Endothelial cell of umbilical vein (primary cell): ENCODE results near the gene GRM4. TPM values are rescaled to one million over a fixed set of nuclear protein-coding genes. Genes with fewer than 3 reads are reported as not detected.
A peak's percentile ranks its signal among the peaks of the same experiment; 100 is the strongest.

Experiments
- BruUV-seq: library from RNA; stranded (reverse); fragments of 400-500 nt; replicated peaks from 2 replicates; lab custom pipeline; 2021; lab: Mats Ljungman, UMichigan
- CTCF ChIA-PET: fragments of 300-600, 350-600 bp; sonication (Branson Sonifier 250); formaldehyde crosslinking; loops from one replicate; lab custom pipeline; 2021; ENCODE audit warnings: antibody characterized with exemption, inconsistent platforms; lab: Charles Lee
- POLR2A ChIA-PET: fragments of 300-600, 350-600 bp; sonication (Branson Sonifier 250); formaldehyde crosslinking; loops from one replicate; lab custom pipeline; 2021; ENCODE audit warnings: antibody characterized with exemption, inconsistent platforms; lab: Charles Lee
- DNase-seq: peaks from one replicate; pipeline ENCODE4 v3.0.0-alpha.2; 2011; ENCODE audit warnings: low read depth, low spot score
- FAIRE-seq: peaks from 2 replicates; lab custom pipeline; 2011; peaks lifted over from hg19 to GRCh38; lab: Jason Lieb, UNC
- H2AFZ ChIP-seq: 2 replicates; pipeline ENCODE4 v1.6.0; 2012; ENCODE audit warnings: low read depth, low read length, control low read depth, inconsistent platforms
- H3K27ac ChIP-seq: 2 replicates; pipeline ENCODE4 v1.5.1; 2011; ENCODE audit warnings: low read depth, mild to moderate bottlenecking, control low read depth, low read length, moderate library complexity; ENCODE audit not compliant: insufficient read depth
- H3K27me3 ChIP-seq, 2 experiments: 2 replicates each; pipeline versions ENCODE4 v1.6.0 to v1.6.1; 2011; ENCODE audit warnings: low read length in 2 of 2, mixed read lengths in 1 of 2; ENCODE audit not compliant: control insufficient read depth in 2 of 2, insufficient read depth in 2 of 2
- H3K36me3 ChIP-seq, 2 experiments: 2 replicates in 1 of 2; 3 replicates in 1 of 2; pipeline ENCODE4 v1.5.1; 2011; ENCODE audit warnings: low read length in 2 of 2, mild to moderate bottlenecking in 1 of 2, moderate library complexity in 1 of 2; ENCODE audit not compliant: control insufficient read depth in 2 of 2, insufficient read depth in 2 of 2; ENCODE audit errors: extremely low read depth in 1 of 2
- H3K4me1 ChIP-seq: 3 replicates; pipeline ENCODE4 v1.5.1; 2011; ENCODE audit warnings: mild to moderate bottlenecking, low read length; ENCODE audit not compliant: control insufficient read depth, insufficient read depth; ENCODE audit errors: extremely low read depth
- H3K4me2 ChIP-seq: 2 replicates; pipeline ENCODE4 v1.6.1; 2011; ENCODE audit warnings: low read length, control low read depth, mixed read lengths; ENCODE audit not compliant: insufficient read depth
- H3K4me3 ChIP-seq, 3 experiments: fragments of 200-600 bp in 1 of 3; sonication (generic), shearing (Covaris generic) in 1 of 3; replicated peaks in 1 of 3; 2 replicates each; pipeline ENCODE4 v1.5.1; 2011 to 2016; ENCODE audit warnings: control low read depth in 3 of 3, low read length in 3 of 3, mild to moderate bottlenecking in 2 of 3, inconsistent platforms in 1 of 3, low read depth in 1 of 3, moderate library complexity in 1 of 3; ENCODE audit not compliant: insufficient read depth in 1 of 3
- H3K79me2 ChIP-seq: 2 replicates; pipeline ENCODE4 v1.6.0; 2012; ENCODE audit warnings: low read length, inconsistent platforms; ENCODE audit not compliant: control insufficient read depth, insufficient read depth
- H3K9ac ChIP-seq: replicated peaks from 2 replicates; pipeline ENCODE3; 2011; ENCODE audit warnings: low read length, control low read depth; ENCODE audit not compliant: insufficient read depth; ENCODE audit errors: extremely low read depth
- H3K9me1 ChIP-seq: replicated peaks from 3 replicates; pipeline ENCODE4 v1.6.0; 2011; ENCODE audit warnings: mild to moderate bottlenecking, low read length; ENCODE audit not compliant: control insufficient read depth, insufficient read depth; ENCODE audit errors: extremely low read depth
- H3K9me3 ChIP-seq: replicated peaks from 2 replicates; pipeline ENCODE4 v1.5.1; 2012; ENCODE audit warnings: low read length, inconsistent platforms; ENCODE audit not compliant: control insufficient read depth, insufficient read depth
- H4K20me1 ChIP-seq: replicated peaks from 2 replicates; pipeline ENCODE3; 2011; ENCODE audit warnings: mild to moderate bottlenecking, low read length; ENCODE audit not compliant: control insufficient read depth, insufficient read depth; ENCODE audit errors: extremely low read depth
- CTCF ChIP-seq, 2 donors: IDR thresholded peaks; 1 replicate in 1 of 2; 2 replicates in 1 of 2; pipeline ENCODE4 v1.5.1; 2011; ENCODE audit warnings: low read length in 2 of 2, mild to moderate bottlenecking in 2 of 2, moderate library complexity in 2 of 2, control low read depth in 1 of 2, inconsistent platforms in 1 of 2, low read depth in 1 of 2; ENCODE audit not compliant: insufficient read depth in 1 of 2; ENCODE audit errors: extremely low read depth in 1 of 2
- FOS ChIP-seq: IDR thresholded peaks from 2 replicates; pipeline ENCODE4 v1.6.1; 2011; ENCODE audit warnings: mild to moderate bottlenecking, low read length, moderate library complexity, borderline replicate concordance; ENCODE audit not compliant: insufficient read depth
- MAX ChIP-seq: IDR thresholded peaks from 2 replicates; pipeline ENCODE4 v1.6.1; 2011; ENCODE audit not compliant: insufficient read depth, insufficient read length
- POLR2A ChIP-seq: IDR thresholded peaks from 2 replicates; pipeline ENCODE4 v1.6.1; 2012; ENCODE audit warnings: low read depth, mild to moderate bottlenecking, control low read depth, low read length
- dilution Hi-C: fragments of 300-500 bp; cut with MboI; formaldehyde crosslinking; loops from one replicate; pipeline ENCODE4 v1.15.0; 2019; ENCODE audit warnings: low sequenced_read_pairs; ENCODE audit not compliant: extremely low pct_ligation_motif_present
- intact Hi-C: fragments of 100-400 bp; cut with micrococcal nuclease; formaldehyde crosslinking; loops from one replicate; pipeline ENCODE4 v1.10.0; 2022
- polyA plus RNA-seq, 4 experiments: library from polyadenylated mRNA; depleted of rRNA in 3 of 4; stranded (reverse) in 3 of 4; unstranded in 1 of 4; fragments of >200 nt; gene quantifications; 2 replicates each; pipeline versions ENCODE4 v1.2.1 to v1.2.3, GENCODE V29; 2011 to 2012; ENCODE audit warnings: missing spikeins in 1 of 4
- total RNA-seq: library from RNA; stranded (reverse); gene quantifications from 2 replicates; pipeline ENCODE4 v1.2.3, GENCODE V29; 2021

The GRM4 gene
- total and polyA plus RNA-seq, 2 donors (not counting 3 experiments of a cell fraction or from before 2014, with no cell fraction given), result 0.03 TPM; not detected in 1

GRCh38 chr6:34055223-34055933 lies 90.5 kb downstream of the GRM4 start:
- H3K27me3 ChIP-seq, result peaks cover 0 to 1% of the 10 kb centered on the region in 2 experiments
- dilution Hi-C loops (no loop called here), intact Hi-C loops (loop anchor here (1.0 kb wide), 2 partner anchors 99 to 284 kb away; no protein-coding TSS in a partner anchor)
- no TSS peak for BruUV-seq
- no peaks in the 10 kb centered on the region for H4K20me1 ChIP-seq
- no peaks in the 10 kb centered on the region for H3K9me3 ChIP-seq
- ChIA-PET CTCF (interaction anchor here (0.6 to 4.4 kb wide), 60 partner anchors 8 to 554 kb away, joined by 3 to 245 read pairs (median 4); partner anchors contain the start of genes GRM4, IP6K3 and UQCC2), POLR2A (no interaction called here)
- H2AFZ ChIP-seq, result no peak overlapping the region
- no peaks in the 10 kb centered on the region for H3K36me3 ChIP-seq
- no peak overlapping the region for H3K9ac ChIP-seq
- H3K4me2 ChIP-seq, result no peak overlapping the region
- no peaks in the 10 kb centered on the region for H3K9me1 ChIP-seq
- no peak overlapping the region for H3K27ac ChIP-seq
- H3K4me3 ChIP-seq, result no peak overlapping the region
- TF ChIP-seq FOS (no peak), POLR2A (no peak), MAX (peak; percentile 6), CTCF (IDR thresholded peaks at IDR 0.05; ENCODE audit: extremely low read depth in 1 of 2, insufficient read depth in 1 of 2, low read depth in 1 of 2, low read length in 2 of 2) (peak; percentile 71 to 97)
- H3K79me2 ChIP-seq, result no peaks in the 10 kb centered on the region
- peak; percentile 61 for DNase-seq
- no peaks in the 10 kb centered on the region for H3K4me1 ChIP-seq
- peak; percentile 84 for FAIRE-seq
